GM21825 (cell line): ENCODE results near the gene NDEL1.
"Not testable (repeated sequence)": the region's sequence is repeated elsewhere in the genome, so short reads cannot be mapped to it uniquely, and the experiment has no call there.

Experiments
- ATAC-seq: cut with Tn5 transposase; IDR thresholded peaks from one replicate; pipeline ENCODE4 v1.9.1; 2021; ENCODE audit warnings: mild to moderate bottlenecking, moderate library complexity; ENCODE audit not compliant: unreplicated experiment

The NDEL1 gene

DNA sequence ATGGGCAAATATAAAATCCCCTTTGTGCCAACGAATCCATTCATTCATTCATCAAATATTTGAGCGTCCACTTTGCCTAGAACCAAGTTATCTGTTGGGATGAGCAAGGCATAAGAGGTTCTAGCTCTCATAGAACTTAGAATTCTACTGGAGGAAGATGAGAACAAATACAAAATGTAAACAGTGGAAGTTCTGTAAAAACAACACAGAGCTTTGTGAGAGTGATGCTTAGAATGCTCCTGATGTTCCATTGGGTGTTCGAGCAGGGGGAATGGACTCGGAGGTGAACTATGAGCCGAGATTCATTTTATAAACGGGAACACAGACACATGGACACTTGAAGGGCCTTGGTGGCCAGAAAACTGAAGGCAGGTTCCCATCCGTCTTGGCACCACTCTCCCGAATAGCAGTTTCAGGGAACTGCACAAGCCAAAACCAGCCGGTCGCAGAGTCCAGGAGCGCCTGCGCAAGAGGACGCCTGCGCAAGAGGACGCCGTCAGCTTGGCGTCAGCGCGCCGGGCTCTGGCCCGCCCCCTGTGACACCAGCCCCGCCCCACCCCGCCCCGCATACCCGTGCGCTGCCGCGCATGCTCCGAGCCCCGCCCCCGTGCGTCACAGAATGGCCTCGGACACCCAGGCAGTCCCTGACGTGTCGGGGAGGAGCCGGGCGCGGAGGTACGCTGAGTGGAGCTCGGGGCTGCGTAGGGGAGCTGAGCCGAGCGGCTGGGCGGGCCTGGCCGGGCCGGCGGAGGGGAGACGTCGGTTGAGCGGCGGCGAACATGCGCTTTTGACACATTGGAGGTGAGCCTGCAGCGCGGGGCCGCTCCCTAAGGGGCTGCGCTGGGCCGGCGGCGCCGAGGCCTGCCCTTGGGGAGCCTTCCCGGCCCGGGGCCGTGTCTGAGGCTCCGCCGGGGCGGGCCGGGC is at the start of gene NDEL1:
Gene NDEL1, plus strand, starts transcription at position 640 of the 924 bp plus-strand sequence. CDS start 8,388 bp downstream, outside the sequence.
- ATAC-seq = peak; percentile 96

DNA sequence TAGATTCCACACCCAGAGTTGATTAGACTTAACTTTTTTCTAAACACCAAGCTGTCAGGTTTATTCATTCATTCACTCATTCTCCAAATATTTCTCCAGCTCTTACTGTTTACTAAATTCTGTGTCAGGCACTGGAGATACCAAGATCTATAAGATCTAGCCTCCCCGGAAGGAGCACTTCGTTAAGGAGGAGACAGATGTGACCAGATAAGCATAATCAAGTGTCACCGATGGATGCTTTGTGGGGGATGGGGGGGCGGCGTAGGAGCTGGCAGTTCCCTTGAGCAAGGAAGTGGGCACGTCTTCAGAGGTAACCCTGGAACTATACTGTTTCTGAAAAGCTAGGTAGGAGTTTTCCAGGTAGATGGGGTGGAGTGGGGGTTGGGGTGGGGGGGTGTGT is 48.8 kb upstream of the NDEL1 start:
- no peak for ATAC-seq

GRCh38 chr17:8387914-8388651 is 47.6 kb upstream of the NDEL1 start:
- ATAC-seq = no peak

DNA sequence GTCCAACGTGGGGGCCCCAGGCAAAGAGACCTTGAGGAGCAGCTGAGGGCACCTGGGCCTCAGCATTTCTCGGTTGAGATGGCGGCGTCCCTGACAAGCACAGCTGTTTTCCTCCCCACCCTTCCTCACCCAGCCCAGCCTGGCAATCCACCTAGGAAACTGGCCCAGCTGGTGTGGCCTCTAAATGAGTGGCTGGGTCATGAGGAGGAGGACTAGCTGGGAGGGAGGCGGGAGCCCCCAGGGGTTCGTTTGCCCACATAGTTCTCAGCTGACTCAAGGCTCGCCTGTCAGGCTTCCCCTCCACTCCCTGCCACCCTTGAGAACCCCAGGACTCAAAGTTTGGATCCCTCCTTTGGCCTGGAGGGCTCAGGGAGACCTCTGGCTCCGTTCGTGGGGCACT is 44.0 kb upstream of the NDEL1 start:
- ATAC-seq = no peak

GRCh38 chr17:8392274-8392673 is 43.4 kb upstream of the NDEL1 start:
- no peak for ATAC-seq

DNA sequence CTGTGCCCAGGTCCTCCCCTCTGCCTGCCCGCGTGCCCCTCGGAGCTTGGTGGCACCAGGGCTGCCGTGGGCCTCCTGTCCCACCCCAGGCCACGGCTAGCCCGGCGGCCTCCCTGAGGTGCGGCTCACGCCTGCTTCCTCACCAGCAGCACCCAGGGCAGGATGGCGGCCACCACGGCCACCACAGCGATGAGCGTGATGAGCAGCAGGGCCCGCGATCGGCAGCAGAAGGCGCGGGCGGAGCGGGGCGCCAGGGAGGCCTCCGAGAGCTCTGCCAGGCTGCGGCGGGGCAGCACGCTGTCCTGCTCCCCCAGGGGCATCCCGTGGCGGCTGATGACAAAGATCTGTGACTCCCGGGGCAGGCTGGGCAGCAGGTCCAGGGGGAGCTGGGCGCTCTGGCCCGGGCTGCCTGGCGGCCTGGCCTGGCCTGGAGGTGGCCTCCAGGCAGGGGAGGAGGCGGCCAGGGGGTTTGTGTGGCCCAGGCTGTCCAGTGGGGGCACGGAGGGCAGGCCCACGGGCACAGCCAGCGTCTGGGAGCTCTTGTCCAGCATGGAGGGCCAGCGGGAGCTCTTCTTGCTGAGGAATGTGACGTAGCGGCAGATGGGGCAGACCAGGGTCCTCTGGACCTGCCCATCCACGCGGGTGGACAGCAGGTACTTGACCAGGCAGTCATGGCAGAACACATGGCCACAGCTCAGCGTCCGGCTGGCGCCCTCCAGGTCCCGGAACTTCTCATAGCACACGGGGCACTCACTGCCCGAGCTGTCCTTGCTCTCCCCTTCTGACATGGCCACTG is 42.8 kb upstream of the NDEL1 start:
- ATAC-seq = no peak

- ATAC-seq = no peak
Measured at GRCh38 chr17:8393470-8394231, 42.0 kb upstream of the NDEL1 start.

- ATAC-seq = not testable (repeated sequence)
Measured at GRCh38 chr17:8394497-8394896, 41.2 kb upstream of the NDEL1 start.

DNA sequence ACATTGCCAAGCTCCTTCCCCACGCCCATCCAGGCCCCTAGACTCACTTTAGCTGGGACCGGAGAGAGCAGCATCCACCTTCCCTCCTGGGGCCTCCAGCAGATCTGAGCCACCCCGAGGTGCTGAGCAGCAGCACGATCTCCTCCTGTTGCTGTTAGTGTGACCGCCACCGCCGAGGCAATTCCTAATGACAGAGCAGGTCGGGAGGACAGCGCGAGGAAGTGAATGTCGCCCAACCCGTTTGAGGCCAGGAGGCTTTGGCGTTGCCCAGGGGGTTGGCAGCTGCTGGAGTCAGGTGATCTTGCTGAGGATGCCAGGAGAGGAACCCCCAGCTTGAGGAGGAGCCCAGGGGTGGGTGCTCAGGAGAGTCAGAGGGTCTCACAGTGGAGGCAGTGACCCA is 38.0 kb upstream of the NDEL1 start, which contains the start of gene RNF222:
Gene RNF222, minus strand, starts transcription at position 192 of the 400 bp plus-strand sequence. CDS start 4,366 bp downstream, outside the sequence.
- ATAC-seq = no peak

GRCh38 chr17:8398980-8399379 is 36.7 kb upstream of the NDEL1 start:
- ATAC-seq = no peak

GRCh38 chr17:8401107-8401506 is 34.6 kb upstream of the NDEL1 start:
- no peak for ATAC-seq

- no peak for ATAC-seq
Measured at GRCh38 chr17:8402921-8403536, 32.7 kb upstream of the NDEL1 start.

- no peak for ATAC-seq
Measured at GRCh38 chr17:8405499-8406016, 30.1 kb upstream of the NDEL1 start.

DNA sequence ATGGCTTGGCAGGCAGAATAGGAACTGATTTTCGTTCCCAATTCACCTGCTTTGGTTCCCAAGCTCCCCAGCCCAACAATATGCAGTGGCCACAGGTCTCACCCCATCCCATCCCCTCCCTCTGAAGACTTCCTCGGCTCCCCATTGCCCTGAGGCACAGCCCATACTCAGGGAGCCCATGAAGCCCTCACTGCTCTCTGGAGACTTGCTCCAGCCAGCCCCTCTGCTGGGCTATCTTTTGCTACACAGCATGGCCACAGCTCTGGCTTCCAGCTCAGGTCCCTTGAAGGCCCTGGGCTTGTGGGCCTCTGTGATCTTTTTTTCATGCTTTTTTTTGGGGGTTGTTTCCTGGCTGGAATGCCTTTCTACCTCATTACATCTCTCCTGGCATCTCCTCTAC is 29.5 kb upstream of the NDEL1 start:
- no peak for ATAC-seq

DNA sequence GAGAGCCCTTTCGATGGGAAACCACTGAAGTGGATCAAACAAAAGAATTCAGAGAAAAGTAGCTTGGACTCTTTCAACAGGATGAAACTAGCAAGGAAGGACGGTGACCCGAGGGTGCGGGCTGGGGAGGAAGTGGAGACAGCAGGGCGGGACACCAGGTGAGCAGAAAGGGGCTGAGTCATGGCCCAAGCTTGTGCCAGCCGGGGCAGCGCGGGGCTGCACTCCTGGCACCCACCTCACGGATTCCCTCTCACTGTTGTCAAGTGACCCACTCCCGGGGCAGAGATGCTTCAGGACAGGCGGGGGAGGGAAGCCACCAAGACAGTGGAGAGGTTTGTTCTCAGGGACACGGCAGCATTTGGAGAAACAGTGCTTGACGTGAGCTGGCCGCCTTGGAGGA is 27.3 kb upstream of the NDEL1 start:
- no peak for ATAC-seq

DNA sequence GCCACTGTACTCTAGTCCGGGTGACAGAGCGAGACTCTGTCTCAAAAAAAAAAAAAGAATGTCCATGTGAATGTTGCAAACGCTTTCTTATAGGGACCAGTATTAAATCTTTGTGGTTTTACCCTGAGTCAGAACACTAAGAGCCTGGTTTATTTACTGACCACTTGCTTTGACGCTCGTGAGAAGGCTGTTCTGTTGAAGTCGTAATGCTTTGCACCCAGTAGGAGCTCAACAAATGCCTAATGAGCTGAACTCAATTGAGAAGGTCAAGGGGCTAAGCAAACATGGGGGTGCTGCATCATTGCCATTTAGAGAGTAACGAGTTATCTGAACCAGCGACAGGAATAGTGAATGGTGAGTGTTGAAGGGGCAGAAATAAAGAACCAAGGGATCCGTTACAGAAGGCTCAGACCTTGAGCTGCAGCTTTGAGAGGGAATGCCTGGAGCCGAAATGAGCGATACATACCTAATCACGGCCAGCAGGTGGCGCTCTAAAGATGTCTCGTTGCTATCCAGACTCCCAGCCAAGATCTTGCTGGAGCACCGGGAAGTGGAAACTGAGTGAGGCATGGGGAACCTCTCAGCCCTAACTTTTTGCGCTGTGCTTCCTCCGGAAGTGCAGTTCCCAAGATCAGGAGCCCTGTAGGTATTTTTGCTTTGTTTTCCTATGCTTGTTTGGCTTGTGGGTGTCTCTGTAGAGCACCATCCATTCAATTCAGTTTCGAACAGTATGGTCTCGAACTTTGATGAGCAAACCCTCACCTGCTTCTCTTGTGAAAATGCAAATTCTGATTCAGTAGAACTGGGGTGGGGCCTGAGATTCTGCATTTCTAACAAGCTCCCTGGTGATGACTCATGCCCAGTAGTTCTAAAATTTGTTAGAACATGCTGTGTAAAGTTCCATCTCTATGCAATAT is 25.5 kb upstream of the NDEL1 start:
- no peak for ATAC-seq

DNA sequence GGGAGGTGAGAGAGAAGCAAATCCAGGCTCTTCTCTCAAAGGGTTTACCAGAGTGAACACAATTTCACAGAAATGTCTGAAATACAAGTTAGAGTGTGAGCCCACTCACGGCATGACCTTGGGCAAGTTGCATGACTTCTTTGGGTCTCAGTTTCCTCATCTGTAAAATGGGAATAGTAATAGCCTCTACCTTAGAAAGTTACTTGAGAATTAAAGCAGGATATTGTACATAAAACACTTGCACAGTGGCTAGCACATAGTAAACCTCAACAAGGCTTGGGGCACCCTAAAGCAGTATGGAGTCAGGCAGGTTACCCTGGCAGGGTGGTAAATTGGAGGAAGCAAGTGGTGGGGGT is 24.8 kb upstream of the NDEL1 start:
- ATAC-seq = no peak

- no peak for ATAC-seq
Measured at GRCh38 chr17:8412089-8412488, 23.6 kb upstream of the NDEL1 start.

GRCh38 chr17:8413328-8413727 is 22.4 kb upstream of the NDEL1 start:
- no peak for ATAC-seq
